LNCaP clone FGC (cell line): ENCODE measurements around the gene SPNS1.
"Not testable (repeated sequence)": the region's sequence is repeated elsewhere in the genome, so short reads cannot be mapped to it uniquely, and the experiment has no call there.

Experiments used
- DNase-seq: peaks from one replicate; pipeline ENCODE4 v3.0.0-alpha.2; 2011; ENCODE audit warnings: low read depth
- H3K4me3 ChIP-seq: 2 replicates; pipeline ENCODE4 v1.5.1; 2011; ENCODE audit warnings: mild to moderate bottlenecking, low read depth, low read length, control low read depth
- CTCF ChIP-seq: IDR thresholded peaks from 2 replicates; pipeline ENCODE4 v1.5.1; 2012; ENCODE audit warnings: mild to moderate bottlenecking; ENCODE audit not compliant: control insufficient read depth, insufficient read depth; ENCODE audit errors: extremely low read depth

The SPNS1 gene

GRCh38 chr16:28977703-28978662 is 3.4 kb downstream of the SPNS1 start:
- H3K4me3 ChIP-seq, result no peak overlapping the region
- TF ChIP-seq CTCF, result peak; percentile 76
- DNase-seq, result no peak

- DNase-seq, result not testable (repeated sequence)
These were observed 5.8 kb downstream of the SPNS1 start for GRCh38 chr16:28980330-28980729.

GRCh38 chr16:28980929-28981328 is 6.4 kb downstream of the SPNS1 start:
- TF ChIP-seq CTCF, result no peak
- no peak overlapping the region for H3K4me3 ChIP-seq
- DNase-seq, result no peak

More at GRCh38 chr16:28980330-28980729, 5.8 kb downstream of the SPNS1 start:
- H3K4me3 ChIP-seq, result not testable (repeated sequence)

- TF ChIP-seq CTCF, result peak; percentile 22; the same call in 1 of the 2 replicates
- no peak for DNase-seq
These were observed 6.9 kb downstream of the SPNS1 start for GRCh38 chr16:28981517-28981916.

GRCh38 chr16:28982418-28982817 is 7.8 kb downstream of the SPNS1 start:
- H3K4me3 ChIP-seq, result no peak overlapping the region
- TF ChIP-seq CTCF, result no peak

More at GRCh38 chr16:28981517-28981916, 6.9 kb downstream of the SPNS1 start:
- H3K4me3 ChIP-seq, result no peak overlapping the region

GRCh38 chr16:28982949-28983348 is 8.4 kb downstream of the SPNS1 start:
- no peak for DNase-seq
- no peak overlapping the region for H3K4me3 ChIP-seq
- TF ChIP-seq CTCF, result no peak

More at GRCh38 chr16:28982418-28982817, 7.8 kb downstream of the SPNS1 start:
- DNase-seq, result no peak

- TF ChIP-seq CTCF, result no peak
- H3K4me3 ChIP-seq, result no peak overlapping the region
- no peak for DNase-seq
These were observed 9.1 kb downstream of the SPNS1 start for GRCh38 chr16:28983644-28984043.
